BLaER1 (cell line): ENCODE data around the gene CACTIN.
A peak's percentile ranks its signal among the peaks of the same experiment; 100 is the strongest.

Experiments
- H3K27ac ChIP-seq: shearing (Covaris generic); formaldehyde crosslinking; 2 replicates; pipeline ENCODE4 v1.8.1; 2022
- H3K27me3 ChIP-seq: shearing (Covaris generic); formaldehyde crosslinking; 2 replicates; pipeline ENCODE4 v1.8.1; 2022
- H3K36me3 ChIP-seq: shearing (Covaris generic); formaldehyde crosslinking; 2 replicates; pipeline ENCODE4 v1.8.1; 2022
- H3K4me1 ChIP-seq: shearing (Covaris generic); formaldehyde crosslinking; 2 replicates; pipeline ENCODE4 v1.8.1; 2022
- H3K4me2 ChIP-seq: shearing (Covaris generic); formaldehyde crosslinking; 2 replicates; pipeline ENCODE4 v1.8.1; 2022
- H3K4me3 ChIP-seq: shearing (Covaris generic); formaldehyde crosslinking; 2 replicates; pipeline ENCODE4 v1.8.1; 2022
- H3K9ac ChIP-seq: shearing (Covaris generic); formaldehyde crosslinking; 2 replicates; pipeline ENCODE4 v1.8.1; 2022
- H3K9me3 ChIP-seq: shearing (Covaris generic); formaldehyde crosslinking; 2 replicates; pipeline ENCODE4 v1.8.1; 2022
- H4K20me1 ChIP-seq: shearing (Covaris generic); formaldehyde crosslinking; 2 replicates; pipeline ENCODE4 v1.8.1; 2022
- Cebpa-rat ChIP-seq: shearing (Covaris generic); IDR thresholded peaks from 2 replicates; pipeline ENCODE4 v1.8.1; 2022

CACTIN gene

GRCh38 chr19:3580156-3580934, 46.2 kb downstream of the CACTIN start:
- Histone ChIP-seq H3K36me3 (peaks cover 30% of the 10 kb centered on the region), H3K4me2 (no peak overlapping the region), H3K27me3 (peaks cover 18% of the 10 kb centered on the region), H4K20me1 (peaks cover 24% of the 10 kb centered on the region), H3K4me1 (peaks cover 9% of the 10 kb centered on the region), H3K9me3 (no peaks in the 10 kb centered on the region), H3K4me3 (no peak overlapping the region), H3K9ac (no peak overlapping the region), H3K27ac (no peak overlapping the region)
- TF ChIP-seq Cebpa-rat: no peak

DNA sequence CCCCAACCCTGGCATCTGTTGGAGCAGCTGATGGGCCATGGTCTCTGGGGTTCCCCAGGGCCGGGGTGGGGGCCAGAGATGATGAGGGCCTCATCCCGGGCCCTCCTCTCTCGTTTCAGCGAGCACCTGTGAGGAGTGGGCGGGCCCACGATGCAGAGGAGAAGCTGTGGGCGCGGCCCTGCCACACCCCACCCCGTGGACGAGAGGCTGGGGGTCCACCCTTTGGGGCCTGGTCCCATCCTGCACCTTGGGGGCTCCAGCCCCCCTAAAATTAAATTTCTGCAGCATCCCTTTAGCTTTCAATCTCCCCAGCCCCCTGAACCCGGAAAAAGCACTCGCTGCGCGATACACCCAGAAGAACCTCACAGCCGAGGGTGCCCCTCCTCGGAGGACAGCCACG, 48.2 kb downstream of the CACTIN start:
- H3K9me3 ChIP-seq: no peaks in the 10 kb centered on the region
- no peak overlapping the region for H3K4me2 ChIP-seq
- H3K27ac ChIP-seq: no peak overlapping the region
- no peak overlapping the region for H3K4me3 ChIP-seq
- peaks cover 39% of the 10 kb centered on the region for H4K20me1 ChIP-seq
- no peak for TF ChIP-seq Cebpa-rat
- H3K4me1 ChIP-seq: peaks cover 6% of the 10 kb centered on the region; the same call in 1 of the 2 replicates
- no peak overlapping the region for H3K9ac ChIP-seq
- peaks cover 41% of the 10 kb centered on the region for H3K36me3 ChIP-seq
- H3K27me3 ChIP-seq: 0 out of 2 replicates have a peak, but pooled peaks cover under 1% of the 10 kb centered on the region

DNA sequence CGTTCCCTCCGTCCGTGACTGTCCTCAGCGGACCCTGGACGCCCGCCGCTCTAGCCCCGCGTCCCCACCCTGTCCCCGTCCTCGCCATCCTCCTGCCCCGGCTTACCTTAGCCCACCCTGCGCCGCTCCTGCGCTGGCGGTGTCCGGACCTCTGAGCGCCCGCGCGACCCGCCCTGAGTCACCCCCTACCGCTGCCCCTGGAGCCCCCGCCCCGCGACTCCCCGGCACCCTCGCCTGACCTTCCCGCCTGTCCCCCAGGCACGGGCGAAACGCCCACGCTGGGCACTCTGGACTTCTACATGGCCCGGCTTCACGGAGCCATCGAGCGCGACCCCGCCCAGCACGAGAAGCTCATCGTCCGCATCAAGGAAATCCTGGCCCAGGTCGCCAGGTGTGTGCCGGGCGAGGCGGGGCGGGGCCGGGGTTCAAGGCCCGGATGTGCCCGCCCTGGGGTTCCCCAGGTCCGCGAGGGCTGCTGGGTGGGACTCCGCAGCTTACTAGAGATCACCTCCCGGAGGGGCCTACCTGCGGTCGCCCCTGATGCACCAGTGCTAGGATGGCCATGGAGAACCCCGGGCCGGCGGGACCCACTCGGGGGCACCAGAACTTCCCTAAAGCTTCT, 48.8 kb downstream of the CACTIN start:
- Histone ChIP-seq H3K4me2 (no peak overlapping the region), H3K27ac (no peak overlapping the region), H3K4me3 (no peak overlapping the region), H3K4me1 (peaks cover 6% of the 10 kb centered on the region; the same call in 1 of the 2 replicates), H3K9me3 (no peaks in the 10 kb centered on the region), H3K36me3 (peaks cover 41% of the 10 kb centered on the region), H3K27me3 (no peaks in the 10 kb centered on the region), H3K9ac (no peak overlapping the region), H4K20me1 (peaks cover 45% of the 10 kb centered on the region)
- no peak for TF ChIP-seq Cebpa-rat

DNA sequence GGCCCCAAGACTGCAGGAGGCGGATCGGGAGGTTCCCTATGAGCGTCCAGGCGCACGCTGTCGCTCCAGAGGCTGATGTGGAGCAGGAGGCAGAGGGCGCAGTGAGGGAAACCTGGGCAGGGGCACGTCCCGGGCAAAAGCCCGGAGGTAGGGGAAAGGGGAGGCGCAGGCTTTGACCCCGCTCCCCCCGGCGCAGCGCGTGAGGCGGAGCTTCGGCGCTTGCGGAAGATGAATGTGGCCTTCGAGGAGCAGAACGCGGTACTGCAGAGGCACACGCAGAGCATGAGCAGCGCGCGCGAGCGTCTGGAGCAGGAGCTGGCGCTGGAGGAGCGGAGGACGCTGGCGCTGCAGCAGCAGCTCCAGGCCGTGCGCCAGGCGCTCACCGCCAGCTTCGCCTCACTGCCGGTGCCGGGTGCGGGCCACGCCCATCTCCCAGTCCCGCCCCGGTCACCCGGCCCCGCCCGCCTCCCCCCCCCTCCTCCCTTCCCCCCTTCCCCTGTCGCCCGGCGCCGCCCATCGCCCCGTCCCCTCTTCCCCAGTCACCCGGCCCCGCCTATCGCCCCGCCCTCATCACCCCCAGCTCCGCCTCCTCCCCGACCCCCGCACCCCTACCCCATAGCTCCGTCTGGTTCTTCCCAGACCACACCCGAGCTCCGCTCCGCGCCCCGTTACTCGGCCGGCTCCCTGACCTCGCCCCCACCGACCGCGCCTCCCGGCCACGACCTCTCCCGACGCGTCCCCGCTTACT, 49.7 kb downstream of the CACTIN start:
- no peak overlapping the region for H3K27ac ChIP-seq
- H3K4me2 ChIP-seq: no peak overlapping the region
- peaks cover 45% of the 10 kb centered on the region for H4K20me1 ChIP-seq
- TF ChIP-seq Cebpa-rat: no peak
- peaks cover 11% of the 10 kb centered on the region for H3K4me1 ChIP-seq
- no peaks in the 10 kb centered on the region for H3K9me3 ChIP-seq
- peaks cover 41% of the 10 kb centered on the region for H3K36me3 ChIP-seq
- H3K4me3 ChIP-seq: no peak overlapping the region
- no peaks in the 10 kb centered on the region for H3K27me3 ChIP-seq
- no peak overlapping the region for H3K9ac ChIP-seq

- Histone ChIP-seq H3K4me3 (no peak overlapping the region), H3K4me1 (peaks cover 15% of the 10 kb centered on the region), H3K4me2 (no peak overlapping the region), H3K36me3 (peaks cover 41% of the 10 kb centered on the region), H3K9me3 (no peaks in the 10 kb centered on the region), H3K9ac (no peak overlapping the region), H4K20me1 (peaks cover 45% of the 10 kb centered on the region), H3K27ac (no peak overlapping the region), H3K27me3 (no peaks in the 10 kb centered on the region)
- TF ChIP-seq Cebpa-rat: no peak
Observed at GRCh38 chr19:3575949-3576673, 50.5 kb downstream of the CACTIN start.

DNA sequence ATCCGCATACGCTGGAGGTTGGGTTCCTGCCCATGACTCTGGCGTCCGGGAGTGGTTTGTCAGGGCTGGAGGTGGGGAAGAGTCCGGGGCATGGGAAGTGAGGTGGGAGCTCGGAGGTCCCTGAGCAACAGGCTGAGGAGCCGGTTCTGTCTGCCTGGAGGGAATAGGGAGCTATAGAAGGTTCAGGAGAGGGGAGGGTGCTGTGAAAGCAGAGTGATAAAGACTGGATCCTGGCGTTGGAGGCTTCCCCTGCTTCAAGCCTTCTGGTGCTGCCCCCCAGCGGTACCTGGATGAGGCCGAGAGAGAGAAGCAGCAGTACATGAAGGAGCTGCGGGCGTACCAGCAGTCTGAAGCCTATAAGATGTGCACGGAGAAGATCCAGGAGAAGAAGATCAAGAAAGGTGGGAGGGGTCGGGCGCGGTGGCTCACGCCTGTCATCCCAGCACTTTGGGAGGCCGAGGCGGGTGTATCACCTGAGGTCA, 51.3 kb downstream of the CACTIN start:
- TF ChIP-seq Cebpa-rat: no peak
- Histone ChIP-seq H3K4me3 (no peak overlapping the region), H3K4me1 (peaks cover 15% of the 10 kb centered on the region), H3K36me3 (peaks cover 41% of the 10 kb centered on the region), H3K4me2 (no peak overlapping the region), H3K9ac (no peak overlapping the region), H3K27ac (no peak overlapping the region), H3K9me3 (no peaks in the 10 kb centered on the region), H4K20me1 (peaks cover 45% of the 10 kb centered on the region), H3K27me3 (no peaks in the 10 kb centered on the region)

DNA sequence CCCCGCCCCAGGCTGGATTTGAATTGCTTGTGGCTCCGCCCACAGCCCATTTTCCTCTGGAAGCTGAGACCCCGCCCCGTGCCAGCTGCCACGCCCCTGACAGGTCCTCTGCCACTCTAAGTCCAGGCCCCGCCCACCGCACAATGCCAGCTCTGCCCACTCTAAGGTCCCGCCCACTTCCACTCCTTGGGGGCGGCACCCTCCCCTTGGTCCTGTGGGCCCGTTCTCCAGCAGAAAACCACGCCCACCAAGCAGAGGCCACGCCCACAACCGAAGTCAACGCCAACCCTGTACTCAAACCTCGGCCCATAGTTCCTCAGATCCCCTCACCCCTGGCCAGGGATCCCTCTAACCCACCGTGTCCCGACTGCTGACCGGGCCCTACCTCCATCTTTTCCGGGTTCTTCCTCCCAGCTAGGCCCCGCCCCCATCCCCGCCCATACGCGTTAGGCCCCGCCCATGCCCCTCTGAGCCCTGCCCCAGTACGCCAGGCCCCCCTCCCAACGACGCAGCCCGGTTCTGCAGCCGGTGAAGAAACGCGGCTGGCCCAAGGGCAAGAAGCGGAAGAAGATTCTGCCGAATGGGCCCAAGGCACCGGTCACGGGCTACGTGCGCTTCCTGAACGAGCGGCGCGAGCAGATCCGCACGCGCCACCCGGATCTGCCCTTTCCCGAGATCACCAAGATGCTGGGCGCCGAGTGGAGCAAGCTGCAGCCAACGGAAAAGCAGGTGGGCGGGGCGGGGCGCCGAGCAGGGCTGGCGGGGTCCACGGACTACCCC, 52.5 kb downstream of the CACTIN start:
- Histone ChIP-seq H3K9ac (peak overlapping the region; percentile 93; the same call in 1 of the 2 replicates), H3K4me2 (peak overlapping the region; percentile 89)

GRCh38 chr19:3573162-3573857, 53.3 kb downstream of the CACTIN start:
- Histone ChIP-seq H3K9ac (peak overlapping the region; percentile 93), H3K4me3 (peak overlapping the region; percentile 98), H3K4me1 (peaks cover 15% of the 10 kb centered on the region), H3K4me2 (peak overlapping the region; percentile 89), H3K9me3 (no peaks in the 10 kb centered on the region), H3K27me3 (no peaks in the 10 kb centered on the region), H3K27ac (peak overlapping the region; percentile 85), H3K36me3 (peaks cover 32% of the 10 kb centered on the region), H4K20me1 (peaks cover 36% of the 10 kb centered on the region)
- no peak for TF ChIP-seq Cebpa-rat

More for the DNA sequence above, 52.5 kb downstream of the CACTIN start:
- Histone ChIP-seq H3K4me3 (peak overlapping the region; percentile 98), H4K20me1 (peaks cover 44% of the 10 kb centered on the region), H3K27ac (no peak overlapping the region; the same call in 1 of the 2 replicates), H3K9me3 (no peaks in the 10 kb centered on the region), H3K27me3 (no peaks in the 10 kb centered on the region), H3K4me1 (peaks cover 15% of the 10 kb centered on the region), H3K36me3 (peaks cover 39% of the 10 kb centered on the region)
- no peak for TF ChIP-seq Cebpa-rat
